ENCODE measurements around the gene KRT9.
"Not testable (repeated sequence)": the region's sequence is repeated elsewhere in the genome, so short reads cannot be mapped to it uniquely, and the experiment has no call there.

KRT9 gene

GRCh38 chr17:41544491-41544892 is 27.4 kb downstream of the KRT9 start:
- DNase-seq = no peak

- not testable (repeated sequence) for DNase-seq
These were observed 29.1 kb downstream of the KRT9 start for GRCh38 chr17:41542786-41543185.

DNA sequence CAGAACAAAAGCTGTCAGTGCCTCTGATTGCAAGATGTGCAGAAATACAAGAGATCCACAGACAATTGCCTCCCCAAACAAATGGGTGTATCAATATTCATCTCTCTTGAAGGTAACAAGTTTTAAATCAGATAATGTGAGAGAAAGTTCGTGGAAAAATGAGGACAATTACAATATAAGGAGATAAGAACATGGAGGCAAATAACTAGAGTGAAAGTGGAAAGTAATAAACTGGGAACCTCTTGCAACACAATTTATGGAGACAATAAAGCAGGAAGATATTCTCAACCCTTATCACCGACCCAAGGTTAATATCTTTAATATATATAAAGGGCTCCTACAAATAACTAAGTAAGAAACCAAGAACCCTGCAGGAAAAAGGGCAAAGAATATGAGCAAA is 29.5 kb downstream of the KRT9 start:
- no peak for DNase-seq

GRCh38 chr17:41540921-41541625 is 30.8 kb downstream of the KRT9 start:
- no peak for DNase-seq

GRCh38 chr17:41539979-41540701 is 31.7 kb downstream of the KRT9 start:
- DNase-seq = no peak

DNA sequence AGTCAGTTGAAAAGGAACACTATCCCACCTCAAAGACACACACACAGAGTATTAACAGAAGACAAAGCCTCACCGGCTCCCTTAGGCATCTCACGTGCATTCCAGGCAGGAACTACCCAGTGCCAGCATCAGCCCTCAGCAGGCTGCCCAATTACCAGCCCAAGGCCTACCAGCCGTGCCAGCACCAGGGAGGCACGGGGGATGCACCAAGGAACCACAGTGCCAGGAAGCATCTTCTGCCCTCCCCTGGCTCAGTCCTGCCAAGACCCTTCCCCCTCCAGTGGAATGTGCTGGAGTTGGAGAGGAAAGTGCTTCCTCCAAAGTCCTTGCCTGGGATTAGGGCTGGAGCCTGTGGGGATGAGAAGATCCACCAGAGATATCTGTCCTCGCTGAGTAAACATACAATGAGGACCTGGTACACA is 32.8 kb downstream of the KRT9 start:
- no peak for DNase-seq

GRCh38 chr17:41538565-41538991 is 33.3 kb downstream of the KRT9 start:
- no peak for DNase-seq

- DNase-seq = no peak
These were observed 33.9 kb downstream of the KRT9 start for GRCh38 chr17:41537990-41538389.

DNA sequence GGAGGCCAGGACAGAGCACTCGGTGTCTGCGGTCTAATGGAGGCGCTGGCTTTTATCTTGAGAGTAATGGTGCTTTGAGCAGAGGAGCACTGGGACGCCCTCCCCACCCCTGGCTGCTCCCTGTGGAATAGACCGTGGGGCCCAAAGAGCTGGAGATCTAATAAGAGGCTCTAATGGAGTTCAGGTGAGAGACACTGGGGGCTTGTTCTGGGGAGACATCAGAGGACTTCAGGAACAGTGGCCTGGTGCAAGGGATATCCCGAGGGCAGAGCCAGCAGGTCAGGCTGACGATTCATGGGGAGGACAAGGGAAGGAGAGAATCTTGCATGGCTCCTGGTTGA is 34.3 kb downstream of the KRT9 start:
- no peak for DNase-seq

DNA sequence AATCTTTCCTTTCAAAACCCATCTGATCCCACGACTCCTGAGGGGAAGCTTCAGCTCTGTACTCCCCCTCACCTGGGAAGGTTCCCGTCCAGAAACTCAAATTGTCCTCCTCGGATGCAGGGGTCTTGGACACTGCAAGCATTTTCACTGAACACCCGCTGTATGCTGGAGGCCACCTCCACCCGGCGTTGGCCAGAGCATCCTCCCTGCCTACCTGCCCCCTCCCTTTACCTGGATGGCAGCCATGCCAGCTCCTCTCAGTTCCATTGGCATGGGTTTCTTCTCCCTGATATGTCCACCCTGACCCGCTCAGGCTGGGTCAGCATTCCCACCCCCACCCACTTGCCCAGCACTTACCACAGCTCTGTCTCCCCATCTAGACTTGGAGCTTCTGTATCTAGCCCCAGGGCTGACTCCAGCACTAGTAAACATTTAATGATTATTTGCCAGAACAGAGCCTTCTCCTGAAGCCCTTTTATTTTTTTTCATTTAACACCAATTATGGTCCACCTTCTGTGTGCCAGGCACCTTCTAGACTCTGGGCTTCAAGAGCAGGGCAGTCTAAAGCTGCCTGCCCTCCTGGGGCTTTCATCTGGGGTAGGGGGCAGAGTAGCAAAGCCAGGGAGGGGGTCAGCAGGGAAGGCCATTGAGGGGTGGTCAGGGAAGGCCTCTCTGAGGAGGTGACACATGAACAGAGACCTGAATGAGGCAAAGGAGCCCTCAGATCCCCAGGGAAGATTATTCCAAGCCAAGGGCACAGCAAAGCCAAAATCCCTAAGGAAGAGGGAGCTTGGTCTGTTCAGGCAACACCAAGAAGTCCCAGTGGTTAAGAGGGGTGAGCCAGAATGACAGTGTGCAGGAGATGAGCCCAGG is 34.9 kb downstream of the KRT9 start:
- DNase-seq = no peak

DNA sequence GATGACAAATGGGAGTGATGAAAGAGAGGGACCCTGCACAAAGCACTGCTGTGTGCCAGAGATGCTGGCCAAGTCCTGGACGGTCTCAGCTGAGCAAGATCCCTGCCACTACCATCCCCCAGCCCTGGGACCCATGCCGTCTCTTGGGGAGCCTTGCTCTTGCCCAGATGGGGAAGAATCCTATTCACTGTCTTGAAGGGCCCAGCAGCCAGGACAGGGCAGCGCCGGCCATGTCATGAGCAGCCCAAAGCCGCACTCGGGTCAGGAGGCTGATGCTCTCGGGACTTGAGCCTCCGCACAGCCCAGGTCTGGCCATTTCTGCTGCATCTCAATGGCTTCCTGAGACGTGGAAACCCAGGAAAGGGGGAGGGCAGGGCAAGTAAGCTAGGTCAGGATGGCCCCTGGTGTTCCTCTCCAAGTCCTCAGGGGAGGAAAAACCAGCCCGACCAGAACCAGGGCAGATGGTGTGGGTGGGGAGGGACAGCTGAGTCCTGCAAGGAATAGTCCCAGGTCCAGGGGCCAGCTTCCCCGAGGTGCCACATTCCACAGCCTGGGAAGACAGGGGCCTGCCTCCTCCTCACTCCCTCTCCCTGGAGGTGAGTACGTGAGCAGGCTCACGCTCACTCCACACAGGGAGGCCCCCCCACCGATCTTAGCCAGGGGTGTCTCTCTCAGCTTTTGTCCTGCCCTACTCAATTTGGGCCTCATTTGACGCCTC is 35.9 kb downstream of the KRT9 start:
- no peak for DNase-seq

DNA sequence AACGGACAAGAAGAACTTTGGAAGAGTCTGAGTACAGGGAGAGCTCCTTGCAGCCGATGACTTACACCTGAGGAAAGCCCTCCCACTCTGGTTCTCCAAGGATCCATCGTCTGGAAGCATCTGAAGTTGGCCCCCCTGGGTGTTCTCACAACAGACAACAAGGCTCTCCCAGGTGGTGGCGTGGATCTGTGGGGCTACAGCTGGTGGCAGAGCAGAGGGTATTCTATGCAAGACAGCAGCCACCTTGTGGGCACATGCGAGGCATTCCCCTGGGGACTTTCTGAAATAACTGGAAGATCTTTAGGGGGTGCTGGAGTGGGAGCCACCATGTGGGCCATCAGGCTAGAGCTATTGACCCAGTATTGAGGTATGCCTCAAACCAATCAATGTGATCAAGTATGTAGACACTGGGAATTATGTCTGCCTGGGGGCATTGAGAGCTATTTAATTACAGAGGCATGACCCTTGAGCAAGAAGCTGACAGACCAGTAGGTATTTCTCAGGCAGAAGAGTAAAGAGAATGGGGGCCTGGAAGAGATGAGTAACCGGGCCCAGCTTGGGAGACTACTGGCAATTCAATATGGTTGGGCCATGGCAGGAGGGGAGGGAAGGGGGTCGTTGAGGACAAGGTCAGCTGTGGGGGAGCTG is 36.8 kb downstream of the KRT9 start:
- DNase-seq = no peak

GRCh38 chr17:41533613-41534012 is 38.2 kb downstream of the KRT9 start:
- DNase-seq = no peak

GRCh38 chr17:41532947-41533570 is 38.8 kb downstream of the KRT9 start:
- no peak for DNase-seq

GRCh38 chr17:41531993-41532392 is 39.9 kb downstream of the KRT9 start:
- no peak for DNase-seq

DNA sequence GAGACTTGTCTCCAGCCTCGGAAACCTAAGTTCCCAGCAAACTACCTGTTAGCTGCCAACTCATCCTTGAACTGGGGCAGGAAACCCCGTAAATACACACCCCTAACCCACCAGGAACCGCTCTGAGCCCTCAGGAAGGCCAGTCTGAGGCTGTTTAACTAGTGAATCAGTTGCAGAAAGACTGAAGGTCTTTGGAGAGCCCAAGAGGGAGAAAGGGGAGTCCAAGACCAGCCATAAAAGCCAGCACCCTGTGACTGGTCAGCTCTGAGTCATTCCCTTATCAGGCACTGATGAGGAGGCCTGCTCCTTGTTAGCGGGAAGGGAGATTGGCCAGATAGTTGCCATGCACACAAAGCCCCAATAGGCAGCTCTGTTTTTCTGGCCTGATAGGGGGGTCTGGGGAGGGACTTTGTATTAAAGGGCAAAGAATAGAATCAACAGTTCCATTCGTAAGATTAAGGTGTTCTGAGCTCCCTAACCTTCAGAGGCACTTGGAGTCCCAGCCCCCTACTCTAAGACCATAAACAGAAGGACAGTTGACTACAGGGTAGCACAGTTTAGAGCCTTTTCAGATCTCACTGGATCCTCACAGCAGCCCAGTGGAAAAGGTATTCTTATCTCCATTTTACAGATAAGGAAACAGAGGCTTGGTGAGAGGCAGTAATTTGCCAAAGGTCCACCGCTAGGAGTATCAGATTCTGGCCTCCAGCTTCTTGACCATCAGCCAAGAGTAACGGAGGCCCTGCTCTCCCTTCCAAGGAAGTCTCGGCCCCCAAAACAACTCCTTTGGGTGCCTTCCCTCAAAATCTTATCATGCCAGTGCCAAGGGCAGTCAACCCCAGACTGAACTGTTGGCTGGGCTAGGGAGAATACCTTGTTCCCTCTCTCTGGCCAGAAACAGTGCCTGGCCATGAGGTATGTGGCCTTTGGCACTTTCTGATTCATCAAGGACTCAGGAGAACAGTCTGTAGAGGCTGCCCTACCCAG is 41.5 kb downstream of the KRT9 start:
- DNase-seq = no peak

- DNase-seq = no peak
These were observed 42.4 kb downstream of the KRT9 start for GRCh38 chr17:41529491-41529915.

GRCh38 chr17:41528959-41529353 is 42.9 kb downstream of the KRT9 start:
- DNase-seq = no peak

DNA sequence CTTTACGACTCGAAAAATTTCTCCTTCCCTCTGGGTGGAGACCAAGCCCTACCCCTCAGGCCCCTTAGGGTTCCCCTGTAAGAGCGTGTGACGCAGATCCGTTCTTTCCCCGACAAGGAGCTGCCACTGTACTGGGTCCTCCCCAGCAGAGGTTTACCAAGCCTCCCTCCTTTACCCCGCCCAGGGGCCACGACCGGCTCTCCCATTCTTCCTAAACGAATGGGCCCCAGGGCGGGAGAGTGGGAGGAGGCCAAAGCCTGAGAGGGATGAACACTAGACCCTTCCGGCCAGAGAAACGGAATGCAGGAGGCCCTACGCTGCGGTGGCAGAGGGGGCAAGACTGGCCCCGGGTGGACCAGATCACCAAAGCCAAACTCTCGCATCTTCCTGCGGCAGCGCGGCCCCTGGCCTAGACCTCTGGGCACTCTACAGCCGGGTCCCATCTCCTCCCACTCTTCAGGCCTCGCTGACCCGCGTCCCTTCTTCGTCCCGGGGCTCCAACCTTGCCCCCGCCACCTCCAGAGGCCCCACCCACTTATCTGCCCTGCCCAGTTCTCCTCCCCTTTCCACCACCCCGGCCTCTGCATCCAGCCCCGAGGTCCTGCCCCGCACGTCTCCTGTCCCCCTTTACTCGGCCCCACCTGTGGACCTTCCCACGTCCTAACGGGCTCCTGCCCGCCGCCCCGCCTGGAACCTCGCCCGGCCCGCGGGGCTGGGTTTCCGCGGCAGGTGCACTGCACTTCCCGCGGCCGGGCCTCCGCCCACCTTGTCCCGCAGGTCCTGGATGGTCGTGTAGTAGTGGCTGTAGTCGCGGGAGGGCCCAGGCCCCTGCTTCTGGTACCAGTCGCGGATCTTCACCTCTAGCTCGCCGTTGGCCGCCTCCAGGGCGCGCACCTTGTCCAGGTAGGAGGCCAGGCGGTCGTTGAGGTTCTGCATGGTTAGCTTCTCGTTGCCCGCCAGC is 44.5 kb downstream of the KRT9 start:
- DNase-seq = no peak
